Measurements from ENCODE around the gene PUM1.

Gene PUM1

DNA sequence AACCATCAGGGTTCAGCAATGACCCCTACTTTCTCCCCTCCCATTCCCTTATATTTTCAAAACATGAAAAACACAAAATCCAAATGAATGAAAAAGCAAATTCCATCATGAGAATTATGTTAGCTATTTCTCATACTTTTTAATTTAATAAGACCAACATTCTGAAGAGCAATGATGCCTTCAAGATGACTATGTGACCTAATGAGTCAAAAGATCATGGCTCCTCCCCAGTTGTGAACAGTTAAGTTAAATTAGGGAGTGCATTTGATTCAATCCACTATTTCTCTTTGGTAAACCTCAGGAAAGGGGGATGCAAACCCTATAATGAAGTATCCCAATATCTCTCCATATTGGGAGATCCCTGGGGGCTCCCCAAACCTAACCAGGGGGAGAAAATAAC is 36.5 kb downstream of the PUM1 start:
- TF ChIP-seq, protein P1, sequence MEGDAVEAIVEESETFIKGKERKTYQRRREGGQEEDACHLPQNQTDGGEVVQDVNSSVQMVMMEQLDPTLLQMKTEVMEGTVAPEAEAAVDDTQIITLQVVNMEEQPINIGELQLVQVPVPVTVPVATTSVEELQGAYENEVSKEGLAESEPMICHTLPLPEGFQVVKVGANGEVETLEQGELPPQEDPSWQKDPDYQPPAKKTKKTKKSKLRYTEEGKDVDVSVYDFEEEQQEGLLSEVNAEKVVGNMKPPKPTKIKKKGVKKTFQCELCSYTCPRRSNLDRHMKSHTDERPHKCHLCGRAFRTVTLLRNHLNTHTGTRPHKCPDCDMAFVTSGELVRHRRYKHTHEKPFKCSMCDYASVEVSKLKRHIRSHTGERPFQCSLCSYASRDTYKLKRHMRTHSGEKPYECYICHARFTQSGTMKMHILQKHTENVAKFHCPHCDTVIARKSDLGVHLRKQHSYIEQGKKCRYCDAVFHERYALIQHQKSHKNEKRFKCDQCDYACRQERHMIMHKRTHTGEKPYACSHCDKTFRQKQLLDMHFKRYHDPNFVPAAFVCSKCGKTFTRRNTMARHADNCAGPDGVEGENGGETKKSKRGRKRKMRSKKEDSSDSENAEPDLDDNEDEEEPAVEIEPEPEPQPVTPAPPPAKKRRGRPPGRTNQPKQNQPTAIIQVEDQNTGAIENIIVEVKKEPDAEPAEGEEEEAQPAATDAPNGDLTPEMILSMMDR (IDR thresholded peaks at IDR 0.05; ENCODE audit: borderline replicate concordance, insufficient read depth, low read depth, low read length): no peak
- no peak overlapping the region for H3K4me3 ChIP-seq (ENCODE audit: low read depth, low read length)

DNA sequence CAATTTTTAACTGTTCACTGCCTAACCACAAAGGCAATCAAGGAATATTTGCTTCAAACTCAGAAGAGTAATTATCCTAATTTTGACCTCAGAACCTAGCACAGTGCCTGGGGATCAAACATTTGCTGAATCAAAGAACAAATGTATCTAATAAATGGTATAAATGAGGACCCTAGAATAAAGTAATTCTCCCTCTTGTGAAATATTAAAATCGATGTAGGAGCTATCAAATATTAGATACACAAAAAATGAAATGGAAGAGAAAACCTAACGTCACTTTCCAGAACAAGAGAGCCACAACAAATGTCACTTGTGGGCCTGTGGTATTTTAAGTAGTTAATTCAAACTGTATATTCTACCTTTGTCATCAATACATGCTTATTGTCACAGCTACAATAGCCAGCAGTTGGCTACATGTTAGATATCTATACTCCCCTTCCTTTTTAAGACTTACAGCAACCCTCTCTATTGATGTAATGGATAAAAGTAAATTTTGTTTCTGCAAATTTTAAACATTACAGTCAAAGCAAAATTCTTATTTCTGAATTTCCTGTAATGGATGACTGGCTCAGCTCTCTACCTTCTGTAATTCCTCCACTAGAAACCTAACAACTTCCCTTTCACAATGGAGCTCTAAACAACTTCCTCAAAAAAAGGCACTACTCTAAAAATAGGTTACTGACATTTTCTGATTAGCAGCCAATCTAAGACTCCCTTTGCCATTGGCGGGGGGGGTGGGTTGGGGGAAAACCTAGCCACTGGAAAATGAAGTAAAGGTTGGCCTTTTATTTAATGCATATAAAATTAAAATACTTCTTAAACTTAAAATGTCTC is 37.6 kb downstream of the PUM1 start:
- H3K4me3 ChIP-seq (ENCODE audit: low read depth, low read length): no peak overlapping the region
- TF ChIP-seq, protein P1 (IDR thresholded peaks at IDR 0.05; ENCODE audit: borderline replicate concordance, insufficient read depth, low read depth, low read length): no peak

DNA sequence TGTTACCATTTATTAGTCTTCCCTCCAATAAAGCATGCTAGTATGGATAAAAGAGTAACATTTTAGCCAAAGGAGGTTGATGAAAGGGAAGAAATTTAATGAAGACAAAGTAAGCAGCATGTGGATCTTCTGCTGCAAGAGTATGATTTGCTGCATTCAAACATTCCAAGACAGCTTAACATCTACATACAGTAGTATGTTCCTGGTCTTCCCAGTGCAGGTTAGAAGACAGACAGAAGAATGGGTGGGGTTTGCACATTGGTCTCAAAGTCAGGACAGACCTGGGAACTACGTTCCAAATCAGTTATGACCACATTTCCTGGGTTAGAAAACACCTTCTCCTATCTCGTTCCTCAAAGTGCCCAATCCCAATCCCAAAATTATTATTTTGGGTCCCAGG is 43.3 kb downstream of the PUM1 start:
- TF ChIP-seq, protein P1 (IDR thresholded peaks at IDR 0.05; ENCODE audit: borderline replicate concordance, insufficient read depth, low read depth, low read length): no peak
- H3K4me3 ChIP-seq (ENCODE audit: low read depth, low read length): no peak overlapping the region

DNA sequence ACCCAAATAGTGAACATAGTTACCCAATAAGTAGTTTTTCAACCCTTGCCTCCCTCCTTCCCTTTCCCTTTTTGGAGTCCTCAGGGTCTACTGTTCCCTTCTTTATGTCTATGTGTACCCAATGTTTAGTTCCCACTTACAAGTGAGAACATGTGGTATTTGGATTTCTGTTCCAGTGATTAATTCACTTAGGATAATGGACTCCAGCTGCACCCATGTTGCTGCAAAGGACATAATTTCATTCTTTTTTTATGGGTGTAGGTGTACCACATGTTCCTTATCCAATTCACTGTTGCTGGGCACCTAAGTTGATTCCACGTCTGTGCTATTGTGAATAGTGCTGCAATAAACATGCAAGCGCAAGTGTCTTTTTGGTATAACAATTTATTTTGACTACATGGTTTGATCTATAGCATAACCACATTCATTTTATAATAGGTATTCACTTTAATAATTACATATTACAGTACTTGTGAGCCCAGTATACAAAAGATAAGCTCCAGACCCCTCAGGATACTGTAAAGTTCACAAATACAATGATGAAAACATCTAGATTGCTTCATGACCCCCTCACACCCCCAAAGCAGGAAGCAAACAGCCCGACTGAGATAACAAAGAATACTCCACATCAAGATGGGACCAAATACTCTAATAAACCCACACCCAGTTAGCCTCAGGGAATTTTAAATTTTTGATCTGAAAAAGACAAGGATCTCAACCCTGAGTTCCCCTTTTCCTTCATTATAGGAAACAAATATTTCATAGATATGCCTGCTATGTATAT is 45.3 kb downstream of the PUM1 start:
- no peak overlapping the region for H3K4me3 ChIP-seq (ENCODE audit: low read depth, low read length)
- TF ChIP-seq, protein P1 (IDR thresholded peaks at IDR 0.05; ENCODE audit: borderline replicate concordance, insufficient read depth, low read depth, low read length): no peak

DNA sequence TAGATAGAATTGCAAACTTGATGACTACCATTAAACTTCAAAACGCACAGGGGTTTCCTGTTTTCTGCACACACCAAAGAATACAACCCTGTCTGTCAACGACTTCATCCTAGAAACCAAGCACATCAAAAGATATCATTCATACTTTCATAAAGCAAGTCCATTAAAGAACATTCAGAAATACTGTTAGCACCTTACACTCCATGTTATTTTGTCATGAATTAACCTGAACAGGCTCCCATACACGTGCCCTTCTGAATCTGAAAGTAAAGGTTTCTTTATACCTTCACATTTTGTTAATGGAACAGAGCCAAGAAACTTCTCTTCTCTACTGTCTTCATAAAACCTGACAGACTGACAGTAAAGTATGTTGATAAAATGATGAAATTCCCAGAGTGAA is 46.1 kb downstream of the PUM1 start:
- H3K4me3 ChIP-seq (ENCODE audit: low read depth, low read length): no peak overlapping the region
- TF ChIP-seq, protein P1 (IDR thresholded peaks at IDR 0.05; ENCODE audit: borderline replicate concordance, insufficient read depth, low read depth, low read length): no peak

DNA sequence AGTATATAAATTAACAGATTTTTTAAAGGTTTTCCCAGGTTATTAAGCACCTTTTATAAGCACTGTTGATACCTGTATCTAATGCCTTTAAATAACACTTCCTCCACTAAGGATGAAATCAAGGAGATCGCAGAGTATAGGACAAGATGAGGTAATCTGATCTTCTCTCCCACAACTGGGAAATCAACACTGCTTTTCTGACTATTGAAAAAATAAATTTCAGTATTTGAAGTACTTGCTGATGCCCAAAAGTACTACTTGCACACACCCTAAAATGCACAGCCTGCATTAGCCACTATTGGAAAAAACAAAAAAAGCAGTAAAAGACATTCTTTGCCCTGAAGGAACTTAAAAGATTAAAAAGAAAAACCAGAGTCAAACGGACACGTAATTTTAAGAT is 48.6 kb downstream of the PUM1 start:
- H3K4me3 ChIP-seq (ENCODE audit: low read depth, low read length): no peak overlapping the region
- TF ChIP-seq, protein P1 (IDR thresholded peaks at IDR 0.05; ENCODE audit: borderline replicate concordance, insufficient read depth, low read depth, low read length): no peak

All from GM12875 (cell line).